VCaP (cell line): Measurements from ENCODE around the gene TFF1.
A peak's percentile ranks its signal among the peaks of the same experiment; 100 is the strongest.

ENCODE experiments used
- H3K27ac ChIP-seq: fragments of 450-650 bp; 2 replicates; pipeline ENCODE4 v1.5.1; 2017
- TF ChIP-seq, protein P1 (sequence below): fragments of 450-650 bp; conservative IDR thresholded peaks from 2 replicates; pipeline ENCODE4 v1.5.1; 2017; ENCODE audit warnings: mild to moderate bottlenecking, moderate library complexity

Gene TFF1

DNA sequence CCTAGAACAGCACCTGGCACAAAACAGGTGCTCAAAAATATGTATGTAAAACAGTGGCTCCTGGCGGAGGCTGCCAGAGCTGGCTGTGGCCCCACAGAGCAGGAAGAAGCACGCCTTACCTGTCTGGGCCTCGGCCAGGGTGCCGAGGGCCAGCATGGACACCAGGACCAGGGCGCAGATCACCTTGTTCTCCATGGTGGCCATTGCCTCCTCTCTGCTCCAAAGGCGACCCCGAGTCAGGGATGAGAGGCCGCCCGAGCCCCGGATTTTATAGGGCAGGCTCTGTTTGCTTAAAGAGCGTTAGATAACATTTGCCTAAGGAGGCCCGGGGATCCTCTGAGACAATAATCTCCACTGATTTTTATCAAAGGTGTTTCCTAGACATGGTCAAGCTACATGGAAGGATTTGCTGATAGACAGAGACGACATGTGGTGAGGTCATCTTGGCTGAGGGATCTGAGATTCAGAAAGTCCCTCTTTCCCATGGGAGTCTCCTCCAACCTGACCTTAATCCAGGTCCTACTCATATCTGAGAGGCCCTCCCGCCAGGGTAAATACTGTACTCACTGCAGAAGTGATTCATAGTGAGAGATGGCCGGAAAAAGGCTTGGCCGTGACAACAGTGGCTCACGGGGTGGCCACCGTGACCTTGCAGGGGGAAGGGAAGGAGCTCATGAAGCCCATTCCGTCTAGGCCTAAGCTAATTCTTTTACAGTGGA is at the start of gene TFF1:
TSS of gene TFF1 (minus strand) at position 244 of the 719 bp plus-strand sequence. CDS start at position 204, 40 bp downstream.
- H3K27ac ChIP-seq, result peak within 1 kb of the TSS; percentile 75
- TF ChIP-seq, protein P1, sequence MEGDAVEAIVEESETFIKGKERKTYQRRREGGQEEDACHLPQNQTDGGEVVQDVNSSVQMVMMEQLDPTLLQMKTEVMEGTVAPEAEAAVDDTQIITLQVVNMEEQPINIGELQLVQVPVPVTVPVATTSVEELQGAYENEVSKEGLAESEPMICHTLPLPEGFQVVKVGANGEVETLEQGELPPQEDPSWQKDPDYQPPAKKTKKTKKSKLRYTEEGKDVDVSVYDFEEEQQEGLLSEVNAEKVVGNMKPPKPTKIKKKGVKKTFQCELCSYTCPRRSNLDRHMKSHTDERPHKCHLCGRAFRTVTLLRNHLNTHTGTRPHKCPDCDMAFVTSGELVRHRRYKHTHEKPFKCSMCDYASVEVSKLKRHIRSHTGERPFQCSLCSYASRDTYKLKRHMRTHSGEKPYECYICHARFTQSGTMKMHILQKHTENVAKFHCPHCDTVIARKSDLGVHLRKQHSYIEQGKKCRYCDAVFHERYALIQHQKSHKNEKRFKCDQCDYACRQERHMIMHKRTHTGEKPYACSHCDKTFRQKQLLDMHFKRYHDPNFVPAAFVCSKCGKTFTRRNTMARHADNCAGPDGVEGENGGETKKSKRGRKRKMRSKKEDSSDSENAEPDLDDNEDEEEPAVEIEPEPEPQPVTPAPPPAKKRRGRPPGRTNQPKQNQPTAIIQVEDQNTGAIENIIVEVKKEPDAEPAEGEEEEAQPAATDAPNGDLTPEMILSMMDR, result no peak

DNA sequence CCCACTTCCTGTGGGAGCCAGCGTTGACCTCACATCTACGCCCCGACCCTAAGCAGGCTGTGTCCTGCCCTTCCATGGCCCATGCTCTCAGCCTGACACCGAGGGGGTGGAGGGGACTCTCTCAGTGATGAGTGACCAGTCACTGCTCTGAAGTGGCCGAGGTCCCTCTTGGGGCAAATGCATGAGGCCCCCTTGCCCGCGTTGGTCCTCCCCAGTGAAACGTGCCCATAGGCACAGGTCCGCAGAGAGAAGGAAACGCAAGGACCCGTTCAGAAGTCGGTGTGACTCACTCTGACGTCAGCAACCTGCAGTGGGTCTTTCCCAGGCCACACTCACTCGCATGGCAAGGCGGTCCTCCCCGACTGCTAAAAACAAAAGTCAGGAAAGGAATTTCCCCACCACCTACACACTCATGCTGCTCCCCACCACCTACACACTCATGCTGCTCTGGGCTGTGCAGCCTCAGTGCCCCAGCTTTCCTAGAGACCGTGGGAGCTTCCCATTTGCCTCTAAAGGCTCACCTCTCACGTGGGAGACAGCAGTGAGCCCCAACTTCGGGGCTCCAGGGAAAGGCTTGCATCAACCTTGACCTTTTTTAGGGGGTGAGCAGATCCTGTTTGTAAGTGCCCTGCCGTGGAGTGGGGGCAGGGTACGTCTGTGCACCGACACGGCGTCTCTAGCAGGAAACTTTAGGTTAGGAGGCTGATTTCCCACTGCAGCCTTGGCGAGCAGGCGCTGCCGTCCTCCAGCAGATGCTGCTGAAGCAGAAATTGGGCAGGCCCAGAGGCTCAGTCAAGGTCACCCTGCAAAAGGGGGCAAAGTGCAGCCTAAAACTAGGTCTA is 48.8 kb upstream of the TFF1 start:
- no peak overlapping the region for H3K27ac ChIP-seq
- TF ChIP-seq, protein P1, result no peak

DNA sequence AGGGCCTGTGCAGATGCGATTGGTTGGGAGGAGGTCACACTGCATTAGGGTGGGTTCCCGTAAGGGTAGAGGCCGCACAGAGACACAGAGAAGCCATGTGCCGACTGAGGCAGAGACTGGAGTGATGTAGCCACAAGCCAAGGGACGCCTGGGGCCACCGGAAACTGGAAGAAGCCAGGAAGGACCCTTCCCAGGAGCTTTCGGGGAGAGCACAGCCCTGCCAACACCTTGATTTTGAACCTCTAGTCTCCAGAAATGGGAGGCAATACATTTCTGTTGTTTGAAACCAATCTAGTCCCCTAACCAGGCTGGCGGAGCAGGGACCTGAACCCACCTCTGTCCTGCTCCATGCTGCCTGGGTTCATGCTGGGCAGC is 48.2 kb upstream of the TFF1 start:
- TF ChIP-seq, protein P1, result no peak

DNA sequence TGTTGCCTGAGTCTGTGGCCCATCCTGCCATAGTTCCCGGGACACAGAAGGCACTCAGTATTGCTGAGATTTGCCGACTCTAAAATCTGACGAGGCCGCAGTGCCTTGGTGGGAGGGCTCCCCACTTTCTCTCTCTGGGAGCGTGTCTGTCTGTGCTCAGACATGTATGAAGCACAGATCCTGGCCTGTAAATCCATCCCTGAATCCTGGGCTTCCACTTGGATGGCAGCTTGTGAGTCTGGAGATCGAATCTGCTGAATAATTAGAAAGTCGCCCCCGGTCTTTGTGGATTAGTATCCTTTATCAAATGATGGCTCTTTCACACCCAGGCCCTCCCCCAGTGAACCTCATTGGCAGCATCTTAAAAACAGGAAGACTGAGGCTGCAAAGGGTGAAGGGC is 47.7 kb upstream of the TFF1 start:
- TF ChIP-seq, protein P1, result no peak
- no peak overlapping the region for H3K27ac ChIP-seq

More for the DNA sequence above, 48.2 kb upstream of the TFF1 start:
- H3K27ac ChIP-seq, result no peak overlapping the region

DNA sequence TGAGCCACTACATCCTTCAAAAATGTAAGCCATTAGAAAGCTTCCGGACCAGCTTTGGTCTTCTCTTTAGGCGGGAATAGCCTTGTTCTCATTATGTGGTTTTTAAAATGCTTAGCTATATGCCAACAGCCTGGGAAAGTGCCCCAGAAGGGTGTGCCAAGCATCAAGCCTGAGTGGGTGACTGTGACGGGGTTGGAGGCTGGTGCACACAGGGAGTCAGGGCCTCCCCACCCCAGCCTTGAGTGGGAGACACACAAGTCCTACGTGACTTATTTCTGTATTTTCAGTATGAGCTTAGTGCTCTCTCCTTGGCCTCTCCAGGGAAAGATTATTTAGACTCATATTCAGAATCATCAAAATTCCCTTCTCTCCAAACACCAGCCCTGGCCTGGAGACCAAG is 47.2 kb upstream of the TFF1 start:
- TF ChIP-seq, protein P1, result no peak
- H3K27ac ChIP-seq, result no peak overlapping the region

DNA sequence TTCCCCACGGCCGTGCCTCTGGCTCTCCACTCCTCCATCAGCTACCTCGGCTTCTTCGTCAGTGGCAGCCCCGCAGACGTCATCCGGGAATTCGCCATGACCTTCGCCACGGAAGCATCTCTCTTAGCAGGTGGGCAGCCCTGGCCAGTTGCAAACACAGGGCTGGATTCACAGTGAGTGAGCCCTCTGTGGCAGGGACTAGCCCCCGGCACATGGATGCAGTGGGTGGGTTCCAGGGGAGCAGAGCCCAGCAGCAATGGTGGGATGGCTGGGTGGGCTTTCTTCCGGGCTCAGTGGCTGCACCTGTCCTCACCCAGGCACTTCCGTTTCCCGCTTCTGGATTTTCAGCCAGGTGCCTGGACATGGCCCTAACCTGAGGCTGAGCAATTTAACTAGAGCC is 46.8 kb upstream of the TFF1 start:
- H3K27ac ChIP-seq, result no peak overlapping the region

DNA sequence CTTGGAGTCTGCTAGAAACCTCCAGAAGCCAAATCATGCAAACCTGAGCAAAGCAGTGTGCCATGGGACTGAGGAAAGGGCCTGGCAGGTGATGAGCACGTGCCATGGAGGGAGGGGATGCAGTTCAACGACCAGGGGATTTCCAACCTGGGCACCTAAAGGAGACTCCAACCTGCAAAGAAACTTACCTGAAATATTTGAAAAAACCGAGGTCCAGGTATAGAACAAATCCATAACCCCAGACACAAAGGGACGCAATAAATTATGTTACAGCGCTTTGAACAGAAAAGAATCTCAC is 46.2 kb upstream of the TFF1 start:
- TF ChIP-seq, protein P1, result no peak
- H3K27ac ChIP-seq, result no peak overlapping the region

More for the DNA sequence above, 46.8 kb upstream of the TFF1 start:
- TF ChIP-seq, protein P1, result no peak
